Measurements from ENCODE around the gene ATP11B.

GRCh38 chr3:182957676-182958266 is 164.5 kb downstream of the ATP11B start:
- TF ChIP-seq CTCF (conservative IDR thresholded peaks at IDR 0.05; ENCODE audit: low read depth, low read length) (no peak), EZH2 (IDR thresholded peaks at IDR 0.05; ENCODE audit: borderline replicate concordance, low read depth, low read length, poor library complexity, severe bottlenecking) (no peak)

All from A673 (cell line).